ENCODE measurements around the gene TAS2R31. TPM values are rescaled to one million over a fixed set of nuclear protein-coding genes. Genes with fewer than 3 reads are reported as not detected.

Gene TAS2R31
- polyA plus RNA-seq, 1 donor from 2014 or later, result not detected

Other genes with a start within 250 kb of the TAS2R31 start
- not detected for gene TAS2R7, start 228.8 kb downstream of the TAS2R31 start, polyA plus RNA-seq
- not detected for gene TAS2R8, start 224.1 kb downstream of the TAS2R31 start, polyA plus RNA-seq
- gene TAS2R9, start 221.2 kb downstream of the TAS2R31 start, polyA plus RNA-seq, result not detected
- gene TAS2R10, start 205.0 kb downstream of the TAS2R31 start, polyA plus RNA-seq, result not detected
- 3.5 TPM for gene PRR4, start 181.9 kb downstream of the TAS2R31 start, polyA plus RNA-seq
- 15.1 TPM for gene PRH1, start 147.2 kb downstream of the TAS2R31 start, polyA plus RNA-seq
- not detected for gene TAS2R13, start 121.8 kb downstream of the TAS2R31 start, polyA plus RNA-seq
- gene PRH2, start 102.2 kb downstream of the TAS2R31 start, polyA plus RNA-seq, result not detected
- 1.0 TPM for gene TAS2R14, start 92.1 kb downstream of the TAS2R31 start, polyA plus RNA-seq
- gene TAS2R50, start 44.5 kb downstream of the TAS2R31 start, polyA plus RNA-seq, result not detected
- not detected for gene TAS2R20, start 33.1 kb downstream of the TAS2R31 start, polyA plus RNA-seq
- gene TAS2R19, start 8.8 kb downstream of the TAS2R31 start, polyA plus RNA-seq, result not detected
- gene TAS2R46, start 30.9 kb upstream of the TAS2R31 start, polyA plus RNA-seq, result not detected
- not detected for gene TAS2R43, start 60.9 kb upstream of the TAS2R31 start, polyA plus RNA-seq
- 0.13 TPM for gene TAS2R30, start 103.2 kb upstream of the TAS2R31 start, polyA plus RNA-seq
- 6.1 TPM for gene SMIM10L1, start 139.8 kb upstream of the TAS2R31 start, polyA plus RNA-seq
- not detected for gene TAS2R42, start 155.5 kb upstream of the TAS2R31 start, polyA plus RNA-seq
- not detected for gene PRB3, start 238.3 kb upstream of the TAS2R31 start, polyA plus RNA-seq